ENCODE results near the gene TAF3.

GRCh38 chr10:7826971-7827370 is 8.7 kb downstream of the TAF3 start:
- no peak for TF ChIP-seq CTCF (IDR thresholded peaks at IDR 0.05)
- no peak for TF ChIP-seq POLR2AphosphoS5 (IDR thresholded peaks at IDR 0.05)
- TF ChIP-seq POLR2A (IDR thresholded peaks at IDR 0.05) = no peak
- no peak for TF ChIP-seq EP300 (IDR thresholded peaks at IDR 0.05)

Measured in stomach (tissue), 4 donors.